GM18498 (cell line): ENCODE data around the gene SLC19A1.
"Not testable (repeated sequence)": the region's sequence is repeated elsewhere in the genome, so short reads cannot be mapped to it uniquely, and the experiment has no call there.

Experiments
- ATAC-seq: cut with Tn5 transposase; IDR thresholded peaks from one replicate; pipeline ENCODE4 v1.9.1; 2021; ENCODE audit warnings: mild to moderate bottlenecking, moderate library complexity; ENCODE audit not compliant: unreplicated experiment

SLC19A1 gene

DNA sequence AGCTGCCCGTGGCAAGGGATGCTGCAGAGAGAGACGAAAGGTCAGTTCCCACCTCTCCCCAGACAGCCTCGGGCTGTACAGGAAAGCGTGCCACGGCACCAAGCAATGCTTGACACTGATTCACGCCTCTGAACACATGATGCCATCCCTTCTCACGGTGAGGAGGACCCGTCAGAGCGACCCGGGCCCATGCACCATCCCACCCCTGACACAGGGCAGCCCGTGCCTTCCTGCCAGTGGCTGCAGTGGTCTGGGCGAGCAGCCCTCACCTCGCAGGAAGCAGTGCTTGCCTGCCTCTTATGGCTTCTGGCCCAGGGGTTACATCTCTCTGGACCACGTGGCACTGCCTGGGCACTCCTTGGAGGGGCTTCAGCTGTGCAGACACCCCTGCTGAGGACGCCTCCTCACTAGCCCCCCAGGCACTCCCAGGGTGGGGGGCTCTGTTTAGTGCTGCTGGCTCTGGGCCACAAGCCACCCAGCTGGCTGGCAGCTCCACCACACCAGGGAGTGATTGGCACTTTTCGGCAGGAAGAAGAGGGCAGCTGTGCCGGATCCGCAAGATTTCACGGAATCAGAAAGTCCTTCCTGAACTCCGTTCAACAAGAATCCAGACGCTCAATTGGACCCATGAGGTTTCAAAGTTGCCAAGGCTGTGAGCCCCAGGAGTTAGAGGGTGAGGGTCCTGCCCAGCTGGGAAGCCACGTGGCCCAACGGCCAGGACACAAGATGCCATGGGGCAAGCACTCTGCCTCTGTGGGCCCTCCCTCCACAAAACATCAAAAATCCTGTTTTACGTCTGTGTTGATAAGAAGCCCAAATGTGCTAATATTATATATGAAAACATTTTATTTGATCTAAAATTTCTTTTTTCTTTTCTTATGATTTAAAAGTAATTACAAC, 34.8 kb upstream of the SLC19A1 start:
- no peak for ATAC-seq

DNA sequence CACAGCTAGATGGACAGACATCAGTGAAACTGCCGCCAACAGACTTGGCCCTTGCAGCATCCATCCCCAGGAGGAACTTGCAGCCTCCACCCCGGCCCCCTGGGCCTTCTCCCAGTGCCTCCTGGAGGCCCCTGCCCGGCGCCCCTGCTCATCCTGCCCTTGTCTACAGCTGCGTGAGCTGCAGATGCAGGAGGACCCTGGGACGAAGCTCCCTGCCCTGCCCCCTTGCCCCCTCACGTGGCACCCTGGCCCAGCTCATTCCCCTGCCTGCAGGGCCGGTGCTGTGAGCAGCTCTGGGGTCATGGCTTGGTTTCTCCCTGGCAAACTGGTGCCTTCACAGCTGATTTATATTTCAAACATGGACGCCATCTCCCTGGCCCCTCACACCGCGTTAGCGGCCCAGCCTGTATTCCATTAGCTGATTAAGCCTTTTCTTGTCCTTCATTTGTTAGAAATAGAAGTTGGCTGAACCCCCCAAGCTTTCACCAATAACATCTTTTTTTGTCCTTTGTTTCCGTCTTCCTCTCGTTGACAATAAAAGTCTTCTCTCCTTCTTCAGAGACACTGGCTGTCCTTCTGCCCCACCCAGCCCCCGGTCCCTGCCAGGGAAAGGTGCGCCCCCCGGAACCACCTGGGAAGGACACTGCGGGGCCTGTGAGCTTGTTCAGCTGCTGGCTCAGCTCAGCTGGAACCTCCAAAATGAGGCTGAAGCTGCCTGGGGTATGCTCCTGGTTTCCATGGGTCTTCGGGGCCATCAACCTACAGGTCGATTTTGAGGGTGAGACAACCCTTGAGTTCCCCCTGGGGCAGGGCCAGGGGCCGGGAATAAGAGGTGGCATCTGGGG, 34.0 kb upstream of the SLC19A1 start:
- no peak for ATAC-seq

DNA sequence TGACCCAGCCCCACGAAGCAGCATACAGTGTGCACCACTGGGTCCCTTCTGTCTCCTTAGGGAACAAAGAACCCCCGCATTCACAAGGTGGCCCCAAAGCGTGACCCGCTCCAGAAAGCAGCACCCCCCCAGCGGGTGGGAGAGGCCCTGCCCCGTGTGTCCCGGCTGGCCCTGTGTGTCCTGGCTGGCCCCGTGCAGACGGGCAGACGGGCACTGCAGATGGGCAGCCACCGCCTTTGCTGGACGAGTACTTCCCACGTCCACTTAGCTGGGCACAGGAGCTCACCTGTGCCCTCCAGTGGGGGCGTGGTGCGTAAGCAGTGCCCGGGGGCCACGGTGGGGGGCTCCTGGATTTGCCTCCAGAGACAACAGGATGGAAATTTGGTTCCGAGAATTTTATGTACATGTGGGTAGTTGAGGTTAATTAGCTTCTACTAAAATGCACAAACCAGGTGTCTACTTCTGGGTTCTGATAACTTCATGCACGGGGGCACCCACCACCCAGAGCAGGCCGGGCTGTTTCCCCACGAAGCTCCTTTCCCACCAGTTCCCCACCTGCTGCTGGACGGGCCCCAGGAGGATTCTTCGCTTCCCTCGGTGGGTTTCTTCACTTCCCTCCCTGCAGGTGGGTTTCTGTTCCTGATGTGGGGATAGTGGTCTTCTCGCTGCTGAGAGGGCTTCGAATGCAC, 33.2 kb upstream of the SLC19A1 start:
- no peak for ATAC-seq

GRCh38 chr21:45574691-45575090, 32.5 kb upstream of the SLC19A1 start:
- ATAC-seq = no peak

- ATAC-seq = no peak
Observed at GRCh38 chr21:45574081-45574501, 31.9 kb upstream of the SLC19A1 start.

DNA sequence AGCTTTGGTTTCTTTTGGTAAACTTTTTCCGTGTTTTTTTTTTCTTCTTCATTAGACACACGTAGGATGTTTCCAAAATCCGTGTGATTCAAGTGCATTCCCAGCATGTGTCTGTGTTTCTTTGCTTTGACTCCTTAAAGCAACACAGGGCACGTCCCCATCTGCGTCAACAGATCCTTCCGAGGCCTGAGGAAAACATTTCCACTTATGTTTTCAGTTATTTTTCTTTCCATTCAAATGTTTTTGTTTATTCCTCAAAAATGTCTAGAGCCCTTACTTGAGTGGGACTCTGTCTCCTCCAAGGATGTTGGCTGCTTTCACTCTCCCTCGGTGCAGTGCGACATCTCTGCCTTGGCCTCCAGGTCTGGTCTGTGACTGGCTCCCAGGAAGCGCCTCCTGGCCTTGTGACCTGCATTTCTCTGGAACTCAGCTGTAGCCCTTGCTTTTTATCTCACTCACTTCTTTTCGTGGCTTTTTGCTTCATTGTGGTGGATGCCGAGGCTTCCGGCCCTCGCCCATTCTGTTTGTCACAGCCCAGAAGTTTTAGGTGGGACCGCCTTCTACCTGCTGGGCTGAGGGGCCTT, 31.3 kb upstream of the SLC19A1 start:
- no peak for ATAC-seq

GRCh38 chr21:45572783-45573451, 30.7 kb upstream of the SLC19A1 start:
- ATAC-seq = no peak

DNA sequence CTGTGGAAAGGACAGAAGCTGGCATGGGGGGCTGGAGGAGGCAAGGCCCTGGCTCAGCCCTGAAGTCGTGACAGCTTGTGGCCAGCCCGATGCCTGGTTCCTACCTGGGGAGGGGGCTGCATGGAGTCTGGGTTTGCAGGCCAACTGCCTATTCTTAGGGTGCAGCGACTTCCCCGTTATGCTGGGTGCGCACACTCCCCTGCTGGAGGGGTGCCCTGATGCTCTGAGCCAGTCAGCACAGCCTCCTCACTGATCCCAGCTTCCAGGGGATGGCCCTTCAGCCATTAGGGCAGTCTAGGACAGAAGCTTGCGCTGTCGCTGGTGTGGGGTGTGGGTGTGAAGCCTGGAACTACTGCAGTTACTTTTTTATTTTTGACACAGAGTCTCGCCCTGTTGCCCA, 30.0 kb upstream of the SLC19A1 start:
- ATAC-seq = no peak

DNA sequence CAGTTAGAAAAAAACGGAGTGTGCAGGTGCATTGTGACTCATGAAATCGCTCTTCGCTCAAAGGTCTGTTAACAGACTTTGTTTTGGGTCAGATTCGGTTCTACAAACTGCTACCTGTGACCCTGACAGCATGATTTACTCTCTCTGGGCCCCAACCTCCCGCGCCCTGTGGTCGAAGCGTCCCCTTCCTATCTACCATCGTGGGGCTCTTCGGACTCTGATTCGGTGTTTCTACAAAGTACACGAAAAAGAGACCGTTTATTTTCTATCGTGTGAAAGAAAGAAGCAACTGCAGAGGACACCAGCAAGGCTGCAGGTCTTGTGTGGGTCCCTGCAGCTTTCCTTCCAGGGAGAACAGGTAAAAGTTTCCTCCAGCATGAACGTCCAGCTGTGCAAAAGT, 29.4 kb upstream of the SLC19A1 start:
- no peak for ATAC-seq

DNA sequence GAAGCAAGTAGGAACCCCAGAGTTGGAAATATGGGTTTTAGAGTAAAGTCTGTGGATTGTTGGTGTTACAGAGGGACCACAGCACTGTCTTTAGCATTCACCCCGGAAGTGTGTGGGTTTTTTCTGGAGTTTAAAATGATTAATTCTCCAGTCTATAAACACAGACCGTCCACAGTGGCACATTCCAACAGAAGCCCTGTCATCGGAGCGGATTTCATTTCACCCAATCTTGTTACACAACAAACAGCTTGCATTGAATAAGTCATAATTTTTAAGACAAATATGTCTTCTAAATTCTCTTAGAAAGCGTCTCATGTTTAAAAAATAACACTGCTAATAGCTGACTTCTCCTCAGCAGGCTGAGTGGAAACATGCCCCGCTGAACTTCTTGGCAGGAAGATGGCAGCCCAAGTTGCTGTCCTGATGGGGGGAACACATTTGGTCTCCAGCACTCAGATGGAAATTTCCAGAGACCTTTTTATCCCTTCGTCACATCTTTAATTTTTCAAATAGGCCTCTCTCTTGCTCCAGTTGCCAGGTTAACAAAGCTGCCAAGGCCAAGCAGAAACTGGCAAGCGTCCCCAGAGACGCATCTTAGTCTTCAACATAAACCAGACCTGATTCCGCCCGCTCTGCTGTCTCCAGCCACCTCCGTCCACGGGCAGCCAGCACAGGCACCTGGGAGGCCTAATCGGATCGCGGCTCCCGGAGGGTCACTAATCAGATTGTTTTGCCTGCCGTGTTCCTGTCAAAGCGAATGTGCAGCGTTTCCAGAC, 28.8 kb upstream of the SLC19A1 start:
- ATAC-seq = no peak

- ATAC-seq = no peak
Observed at GRCh38 chr21:45570071-45570470, 27.8 kb upstream of the SLC19A1 start.

DNA sequence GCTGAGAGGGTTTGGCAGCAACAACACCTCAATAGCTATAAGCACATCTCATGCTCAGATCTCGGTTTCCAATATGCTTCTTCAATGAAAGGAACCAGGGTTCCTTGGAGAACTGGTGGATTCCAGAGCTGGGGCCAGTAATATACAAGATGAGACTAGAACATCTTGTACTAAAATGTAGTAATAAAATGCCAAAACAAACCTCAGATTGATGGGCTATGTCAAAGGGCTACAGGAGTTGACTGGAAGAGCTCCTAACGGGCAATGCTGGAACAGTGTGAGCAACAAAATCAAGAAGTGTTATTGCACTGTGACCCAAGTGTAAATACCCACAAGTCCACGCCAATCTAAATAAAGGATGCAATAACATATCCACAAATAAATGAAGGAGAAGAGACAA, 26.1 kb upstream of the SLC19A1 start:
- ATAC-seq = no peak

DNA sequence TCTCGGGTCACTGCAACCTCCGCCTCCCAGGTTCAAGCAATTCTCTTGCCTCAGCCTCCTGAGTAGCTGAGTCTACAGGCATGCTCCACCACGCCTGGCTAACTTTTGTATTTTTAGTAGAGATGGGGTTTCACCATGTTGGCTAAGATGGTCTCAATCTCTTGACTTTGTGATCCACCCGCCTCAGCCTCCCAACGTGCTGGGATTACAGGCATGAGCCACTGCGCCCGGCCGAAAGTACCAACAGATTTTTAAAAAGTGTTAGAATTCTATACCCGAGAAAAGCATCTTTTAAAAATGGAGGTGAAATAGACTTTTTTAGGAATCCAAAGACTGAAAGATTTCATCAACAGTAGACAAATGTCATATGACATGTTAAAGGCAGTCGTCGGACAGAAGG, 21.9 kb upstream of the SLC19A1 start:
- not testable (repeated sequence) for ATAC-seq

GRCh38 chr21:45562965-45563364, 20.7 kb upstream of the SLC19A1 start:
- ATAC-seq = no peak

DNA sequence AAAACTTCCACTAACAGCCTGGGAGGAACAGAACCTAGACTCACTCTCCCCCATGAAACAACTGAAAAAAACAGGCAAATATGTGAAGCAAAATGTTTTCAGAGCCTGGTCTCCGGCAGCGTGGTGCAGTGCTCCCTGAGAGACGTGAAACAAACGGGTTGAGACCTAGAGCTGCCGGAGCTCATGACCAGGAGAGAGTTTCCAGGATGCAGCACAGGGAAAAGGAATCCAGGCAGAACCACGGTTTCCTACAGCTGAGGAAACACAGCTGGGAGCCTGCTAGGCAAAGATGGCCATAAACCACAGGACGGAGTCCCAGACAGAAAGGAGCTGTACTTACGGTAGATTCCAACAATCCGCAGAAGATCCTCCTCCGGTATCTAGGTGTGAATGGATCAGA, 20.2 kb upstream of the SLC19A1 start:
- ATAC-seq = no peak

DNA sequence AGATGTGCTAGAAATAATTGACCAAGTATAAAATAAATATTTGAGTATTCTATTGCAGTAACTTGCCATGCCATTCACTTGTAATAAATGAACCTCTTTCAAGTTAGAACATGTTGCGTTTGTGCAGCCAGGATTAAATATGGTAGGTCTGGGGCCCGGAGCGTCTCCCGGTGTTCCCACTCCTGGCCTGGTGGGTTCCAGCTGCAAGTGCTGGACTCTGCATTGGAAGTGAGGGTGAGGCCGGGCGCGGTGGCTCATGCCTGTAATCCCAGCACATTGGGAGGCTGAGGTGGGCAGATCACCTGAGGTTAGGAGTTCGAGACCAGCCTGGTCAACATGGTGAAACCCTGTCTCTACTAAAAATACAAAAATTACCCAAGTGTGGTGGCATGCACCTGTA, 19.0 kb upstream of the SLC19A1 start:
- ATAC-seq = not testable (repeated sequence)

DNA sequence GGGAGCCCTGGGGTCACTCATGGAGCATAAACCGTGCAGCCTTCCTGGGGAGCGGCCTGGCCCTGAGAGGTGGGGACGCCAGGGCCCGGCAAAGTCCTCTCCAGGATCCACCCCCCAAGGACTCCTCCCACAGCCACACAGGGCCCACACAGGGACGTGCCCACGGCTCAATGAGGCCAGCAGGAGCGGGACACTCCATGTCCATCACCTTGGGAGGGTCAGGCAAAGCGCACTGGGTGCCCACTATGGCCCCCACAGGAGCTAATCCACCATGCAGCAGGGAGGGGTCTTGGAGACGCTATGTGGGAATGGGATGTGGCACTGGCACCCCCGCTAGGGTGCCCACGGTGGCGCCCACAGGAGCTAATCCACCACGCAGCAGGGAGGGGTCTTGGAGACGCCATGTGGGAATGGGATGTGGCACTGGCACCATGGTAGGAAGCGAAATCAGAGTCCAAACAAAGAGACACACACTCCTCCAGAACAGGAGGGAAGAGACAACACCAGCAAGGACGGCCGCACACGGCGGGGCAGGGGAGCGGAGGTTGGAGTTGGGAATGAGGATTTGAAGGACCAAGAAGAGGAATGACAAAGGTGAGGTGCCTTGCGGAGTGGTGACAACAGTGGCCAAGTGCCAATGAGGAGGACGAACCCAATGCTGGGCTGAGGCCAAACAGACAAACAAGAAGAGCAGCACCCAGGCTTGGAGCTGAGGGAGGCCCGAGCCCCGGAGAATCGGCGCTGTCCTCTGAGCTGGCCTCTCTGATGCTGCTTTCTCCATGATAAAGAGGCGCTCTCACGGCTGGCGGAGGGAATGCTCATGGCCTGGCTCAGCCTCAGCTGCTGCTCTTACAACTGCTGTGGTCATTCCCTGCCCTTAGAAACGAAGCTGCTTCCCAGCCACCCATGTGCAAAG, 18.1 kb upstream of the SLC19A1 start:
- ATAC-seq = no peak

- ATAC-seq = no peak
Observed at GRCh38 chr21:45559216-45560105, 17.2 kb upstream of the SLC19A1 start.
